Fibroblast of skin of left biceps (primary cell): ENCODE data around the gene TCEANC.
"Not testable (repeated sequence)": the region's sequence is repeated elsewhere in the genome, so short reads cannot be mapped to it uniquely, and the experiment has no call there.

Source experiments
- DNase-seq, 2 experiments: peaks; one replicate each; pipeline ENCODE4 v3.0.0-alpha.2; 2013; ENCODE audit warnings: low read depth in 2 of 2

The TCEANC gene

DNA sequence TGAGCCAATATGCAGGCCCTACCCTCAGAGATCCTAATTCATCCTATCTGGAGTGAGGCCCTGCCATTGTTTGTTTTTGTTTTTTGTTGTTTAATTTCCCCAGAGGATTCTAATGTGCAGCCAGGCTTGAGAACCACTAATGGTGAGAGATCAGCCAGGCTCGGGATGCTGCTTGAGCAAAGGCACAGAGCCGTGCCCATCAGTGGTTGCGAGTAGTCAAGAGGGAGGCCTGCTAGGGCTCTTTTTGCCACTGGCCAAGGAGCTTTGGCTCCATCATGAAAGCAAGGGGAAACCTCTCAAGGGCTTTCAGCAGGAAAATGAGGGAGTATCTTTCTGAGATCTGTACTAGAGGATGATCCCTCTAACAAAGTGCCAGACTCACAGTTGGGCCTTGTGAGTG lies 2.7 kb downstream of the TCEANC start:
- DNase-seq, result no peak

DNA sequence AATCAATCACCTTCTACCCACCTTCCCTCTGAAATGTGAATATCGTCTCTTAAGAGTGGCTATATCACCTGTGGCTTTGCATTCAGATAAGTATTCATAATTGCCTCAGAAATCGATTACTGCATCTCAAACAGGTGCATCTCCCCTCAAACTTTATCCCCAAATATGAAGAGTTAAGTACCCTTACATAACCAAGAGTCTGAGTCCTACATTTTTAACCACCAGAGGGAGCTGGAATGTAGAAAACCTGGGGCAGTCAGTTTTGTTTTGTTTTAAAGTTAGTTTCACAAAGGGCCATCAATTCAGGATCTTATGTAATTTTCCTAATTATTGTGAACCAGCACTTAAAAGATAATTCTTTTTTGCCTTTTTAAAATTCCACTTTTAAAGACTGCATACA lies 5.7 kb downstream of the TCEANC start:
- DNase-seq, result no peak

DNA sequence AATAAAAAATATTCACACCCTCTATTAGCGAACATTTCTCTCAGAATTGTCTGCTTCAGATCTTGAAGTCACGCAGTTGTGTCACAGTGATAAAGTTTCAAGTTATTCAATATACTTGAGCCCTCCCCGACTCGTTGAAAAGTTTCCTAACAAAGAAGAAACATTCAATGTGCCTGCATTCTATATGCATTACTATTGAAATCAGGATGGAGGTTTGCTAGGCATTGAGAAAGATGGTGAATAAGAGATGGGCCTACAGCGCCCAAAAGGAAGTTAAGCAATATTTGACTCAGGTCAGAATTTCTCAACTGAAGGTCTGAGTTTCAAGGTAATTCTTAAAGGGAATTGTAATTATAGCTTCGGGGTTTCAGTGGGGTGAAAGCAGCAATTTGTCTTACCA lies 6.1 kb downstream of the TCEANC start:
- DNase-seq, result no peak

DNA sequence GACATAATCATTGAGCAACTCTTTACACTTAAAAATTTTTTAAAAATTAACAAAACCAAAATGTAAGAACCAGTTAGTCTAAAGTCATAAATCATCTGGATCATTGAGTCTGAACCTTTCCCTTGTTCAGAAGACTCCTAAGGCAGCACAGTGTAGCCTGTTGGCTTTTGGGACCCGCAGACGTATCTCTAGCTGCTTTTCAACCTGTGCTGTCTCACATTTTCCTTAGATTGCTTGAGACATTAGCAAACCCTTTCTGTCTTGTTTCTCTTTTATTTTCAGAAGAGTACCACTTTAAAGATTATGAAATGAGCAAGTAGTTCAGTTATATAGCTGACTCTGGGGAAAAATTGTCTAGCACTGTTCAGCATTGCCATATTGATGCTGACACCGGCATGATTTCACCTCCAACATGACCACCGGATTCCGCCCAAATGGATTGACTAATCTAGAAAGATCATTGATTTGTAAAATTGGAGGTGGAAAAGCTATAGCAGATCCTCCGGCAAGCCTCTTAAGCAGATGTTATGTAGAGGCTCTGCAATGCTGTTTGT lies 8.9 kb downstream of the TCEANC start:
- DNase-seq, result no peak

DNA sequence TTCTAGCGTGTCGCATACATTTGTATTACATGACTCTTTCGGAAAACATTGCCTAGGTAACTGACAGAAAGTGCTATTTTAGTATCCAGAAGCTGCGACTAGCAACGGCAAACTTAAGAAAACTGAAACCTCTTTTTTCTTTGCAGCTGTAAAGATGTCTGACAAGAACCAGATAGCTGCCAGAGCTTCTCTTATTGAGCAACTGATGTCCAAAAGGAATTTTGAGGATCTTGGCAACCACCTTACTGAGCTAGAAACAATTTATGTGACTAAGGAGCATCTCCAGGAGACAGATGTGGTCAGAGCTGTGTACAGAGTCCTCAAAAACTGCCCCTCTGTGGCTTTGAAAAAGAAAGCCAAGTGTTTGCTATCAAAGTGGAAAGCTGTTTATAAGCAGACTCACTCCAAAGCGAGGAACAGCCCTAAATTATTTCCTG lies 9.4 kb downstream of the TCEANC start:
- DNase-seq, result no peak

DNA sequence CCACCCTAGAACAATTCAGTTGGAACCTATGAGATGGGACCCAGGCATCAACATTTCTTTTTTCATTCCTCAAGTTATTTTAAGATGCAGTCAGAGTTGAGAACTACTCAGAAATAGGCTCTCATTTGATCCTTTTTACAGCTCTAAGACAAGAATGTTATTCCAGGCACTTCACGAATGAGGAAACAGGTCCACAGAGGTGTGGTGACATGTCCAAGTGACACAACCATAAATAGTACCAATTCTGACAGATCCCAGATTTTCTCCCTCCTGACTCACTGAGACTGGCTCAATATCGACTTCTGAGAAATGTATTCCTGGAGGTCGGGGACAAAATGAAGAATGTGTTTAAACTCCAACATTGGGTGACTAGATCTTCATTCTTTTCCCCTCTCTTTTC lies 11.1 kb downstream of the TCEANC start:
- no peak for DNase-seq

DNA sequence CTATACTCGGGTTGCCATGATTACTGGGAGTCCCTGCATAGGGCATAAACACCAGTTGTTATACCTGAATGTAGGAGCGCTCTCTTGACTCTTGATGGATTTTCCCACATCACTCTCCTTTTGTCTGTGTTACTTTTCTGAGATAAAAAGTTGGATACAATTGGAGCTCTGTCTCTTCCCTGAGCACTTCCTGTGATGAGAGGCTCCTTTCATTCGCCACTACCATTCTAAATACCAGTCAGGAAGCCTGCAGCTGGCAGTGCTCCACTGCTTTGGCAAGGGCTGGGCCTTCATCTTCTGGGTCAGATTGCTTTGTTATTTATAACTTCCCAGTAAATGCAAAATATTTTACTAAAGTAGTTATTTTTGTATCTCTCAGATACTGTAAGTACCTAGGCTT lies 13.9 kb downstream of the TCEANC start:
- no peak for DNase-seq

DNA sequence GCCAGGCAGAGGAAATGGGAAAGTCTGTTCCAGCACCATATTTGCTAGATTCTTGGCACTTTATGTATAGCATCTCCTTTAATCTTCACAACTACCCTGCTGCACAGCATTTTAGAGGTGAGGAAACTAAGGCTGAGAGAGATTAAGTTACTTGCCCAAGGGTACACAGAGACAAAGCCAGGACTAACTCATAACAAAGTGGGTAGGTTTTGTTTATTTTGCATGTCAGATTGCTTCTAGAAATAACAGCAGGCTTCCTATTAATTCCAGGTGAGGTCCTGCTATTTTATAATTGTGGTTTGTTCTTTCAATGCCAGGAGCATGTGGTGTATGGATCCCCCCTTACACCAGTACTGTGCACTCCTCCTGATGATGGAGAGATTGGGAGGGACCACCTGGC lies 15.0 kb downstream of the TCEANC start:
- no peak for DNase-seq

DNA sequence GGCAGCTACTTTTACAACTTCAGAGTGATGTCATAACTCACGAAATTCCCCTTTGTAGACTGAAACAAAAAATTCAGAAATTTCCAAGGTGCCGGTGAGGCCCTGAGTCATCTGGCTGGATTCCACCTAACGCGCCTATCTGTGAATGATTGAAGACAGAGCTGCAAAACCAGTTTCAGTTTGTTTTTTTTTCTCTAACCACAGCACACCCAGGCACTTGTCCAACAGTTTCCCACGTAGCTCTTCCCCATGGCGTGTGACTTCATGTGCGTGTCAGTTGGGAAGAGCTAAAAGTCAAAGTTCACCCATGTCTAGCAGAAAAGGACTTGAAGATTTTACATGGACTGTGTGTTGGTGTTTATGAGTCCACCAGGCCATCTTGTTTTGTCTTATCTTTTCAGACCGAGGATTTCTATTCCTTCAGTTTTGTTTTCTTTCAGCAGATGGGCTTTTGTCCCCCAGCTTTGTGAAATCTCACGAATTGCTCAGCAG lies 16.4 kb downstream of the TCEANC start:
- peak; percentile 79 to 84 for DNase-seq

DNA sequence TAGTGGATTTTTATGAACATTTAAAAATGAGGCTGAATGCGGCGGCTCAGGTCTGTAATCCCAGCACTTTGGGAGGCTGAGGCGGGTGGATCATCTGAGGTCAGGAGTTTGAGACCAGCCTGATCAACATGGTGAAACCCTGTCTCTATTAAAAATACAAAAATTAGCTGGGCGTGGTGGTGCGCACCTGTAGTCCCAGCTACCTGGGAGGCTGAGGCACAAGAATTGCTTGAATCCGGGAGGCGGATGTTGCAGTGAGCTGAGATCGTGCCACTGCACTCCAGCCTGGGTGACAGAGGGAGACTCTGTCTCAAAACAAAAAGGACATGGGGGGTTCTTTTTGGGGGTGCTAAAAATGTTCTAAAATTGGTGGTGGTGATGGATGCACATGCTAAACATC lies 16.8 kb downstream of the TCEANC start:
- DNase-seq, result not testable (repeated sequence)

DNA sequence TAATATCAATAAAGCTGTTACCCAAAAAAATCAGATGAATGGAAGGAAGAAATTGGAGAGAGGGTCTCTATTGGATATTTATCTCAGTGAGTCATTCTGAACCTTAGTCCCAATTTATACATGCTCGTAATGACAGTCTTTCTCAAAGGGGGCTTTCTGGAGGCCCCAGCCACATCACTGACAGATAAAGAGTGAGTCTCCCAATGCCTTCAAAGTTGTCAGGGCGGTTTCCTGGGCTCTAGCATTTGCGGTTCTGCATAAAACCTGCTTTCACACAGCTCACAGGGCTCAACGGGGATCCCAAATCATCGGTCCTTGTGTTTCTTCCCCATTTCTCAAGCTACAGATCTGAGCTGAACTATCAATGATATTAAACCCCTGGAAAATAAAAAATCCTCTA lies 17.3 kb downstream of the TCEANC start:
- no peak for DNase-seq

DNA sequence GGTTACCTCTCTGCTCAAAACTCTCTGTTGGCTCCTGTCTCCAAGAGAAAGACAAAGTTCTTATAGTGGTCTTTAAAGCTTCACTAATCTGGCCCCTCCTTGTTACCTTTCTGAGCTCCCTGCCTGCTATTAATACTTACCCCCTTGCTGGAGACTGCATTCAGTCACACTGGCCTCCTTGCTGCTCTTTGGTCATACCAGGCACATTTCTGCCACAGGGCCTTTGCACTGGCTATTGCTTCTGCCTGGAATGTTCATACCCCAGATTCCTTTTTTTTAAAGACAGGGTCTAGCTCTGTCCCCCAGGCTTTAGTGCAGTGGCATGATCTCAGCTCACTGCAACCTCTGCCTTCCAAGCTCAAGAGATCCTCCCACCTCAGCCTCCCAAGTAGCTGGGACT lies 20.1 kb downstream of the TCEANC start:
- no peak for DNase-seq

DNA sequence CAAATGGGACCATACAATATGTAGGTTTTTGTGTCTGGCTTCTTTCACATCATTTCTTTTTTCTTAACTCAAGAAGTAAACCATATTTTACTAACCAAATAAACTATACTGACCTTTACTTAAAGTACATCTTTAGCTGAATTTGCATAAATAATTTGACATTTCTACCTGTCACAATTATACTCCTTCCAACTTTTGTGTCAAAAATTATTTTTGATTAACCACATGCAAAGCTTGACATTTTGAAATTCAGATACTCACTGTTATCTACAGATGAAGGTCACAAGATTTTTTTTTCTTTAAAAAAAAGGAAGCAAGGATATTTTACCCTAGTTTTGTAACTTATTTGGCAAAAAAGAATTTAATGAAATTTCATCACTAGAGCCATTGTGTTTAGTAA lies 23.9 kb downstream of the TCEANC start:
- no peak for DNase-seq

DNA sequence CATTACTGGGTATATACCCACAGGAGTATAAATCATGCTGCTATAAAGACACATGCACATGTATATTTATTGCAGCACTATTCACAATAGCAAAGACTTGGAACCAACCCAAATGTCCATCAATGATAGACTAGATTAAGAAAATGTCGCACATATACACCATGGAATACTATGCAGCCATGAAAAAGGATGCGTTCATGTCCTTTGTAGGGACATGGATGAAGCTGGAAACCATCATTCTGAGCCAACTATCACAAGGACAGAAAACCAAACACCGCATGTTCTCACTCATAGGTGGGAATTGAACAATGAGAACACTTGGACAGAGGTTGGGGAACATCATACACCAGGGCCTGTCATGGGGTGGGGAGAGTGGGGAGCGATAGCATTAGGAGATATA lies 26.8 kb downstream of the TCEANC start:
- not testable (repeated sequence) for DNase-seq

DNA sequence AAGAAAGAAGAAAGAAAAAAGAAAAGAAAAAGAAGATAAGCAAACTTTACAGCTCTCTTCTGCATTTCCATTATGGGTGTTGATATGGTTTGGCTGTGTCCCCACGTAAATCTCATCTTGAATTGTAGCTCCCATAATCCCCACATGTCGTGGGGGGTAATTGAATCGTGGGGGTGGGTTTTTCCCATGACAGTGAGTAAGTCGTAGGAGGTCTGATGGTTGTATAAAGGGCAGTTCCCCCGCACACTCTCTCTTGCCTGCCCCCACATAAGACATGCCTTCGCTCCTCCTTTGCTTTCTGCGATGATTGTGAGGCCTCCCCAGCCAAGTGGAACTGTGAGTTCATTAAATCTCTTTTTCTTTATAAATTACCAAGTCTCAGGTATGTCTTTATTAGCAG lies 28.7 kb downstream of the TCEANC start:
- no peak for DNase-seq

DNA sequence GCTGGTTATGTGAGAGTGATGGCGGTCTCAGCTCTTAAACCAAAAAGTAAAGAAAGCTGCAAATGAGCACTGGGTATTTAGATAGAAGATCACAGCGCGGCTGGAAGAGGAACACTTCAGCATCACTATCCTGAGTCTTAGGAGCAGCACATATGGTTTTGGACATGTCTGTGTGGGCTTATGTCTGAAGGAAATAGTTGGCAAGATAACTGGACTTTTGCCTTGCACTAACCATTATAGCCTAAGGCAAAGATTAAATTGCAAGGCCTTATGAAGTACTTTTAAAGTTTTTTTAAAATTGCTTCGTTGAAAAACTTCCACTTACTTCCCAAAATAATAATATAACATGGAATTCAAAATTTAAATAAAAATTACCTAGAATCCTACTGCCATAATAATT lies 31.4 kb downstream of the TCEANC start:
- DNase-seq, result no peak

DNA sequence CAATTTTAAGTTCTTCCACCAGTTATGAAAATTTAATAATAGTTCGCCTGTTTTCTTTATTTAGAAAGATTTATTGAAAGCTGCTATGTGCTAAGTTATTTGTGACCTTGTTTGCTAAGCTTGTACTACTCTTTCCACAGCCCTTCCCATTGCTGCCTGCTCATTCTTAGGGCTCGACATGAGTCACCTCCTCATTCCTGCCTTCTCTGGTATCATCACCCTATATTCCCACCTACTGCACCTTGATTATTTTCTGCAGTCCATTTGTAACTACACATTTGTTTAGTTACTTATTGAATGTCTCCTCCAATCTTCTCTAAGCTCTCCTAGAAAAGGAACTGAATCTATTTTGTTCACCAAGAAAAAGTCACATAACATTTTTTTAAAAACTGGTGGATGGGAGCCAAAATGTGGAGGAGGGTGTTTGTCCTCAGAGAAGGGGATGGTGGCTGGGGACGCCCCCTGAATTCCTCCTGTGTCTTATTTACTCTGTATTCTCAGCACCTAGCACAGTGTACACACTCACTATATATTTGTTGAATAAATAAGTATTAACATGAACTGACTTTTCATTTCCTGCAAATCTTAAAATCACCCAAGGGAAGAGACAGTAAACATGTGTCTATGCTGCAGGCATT lies 32.3 kb downstream of the TCEANC start:
- DNase-seq, result no peak

DNA sequence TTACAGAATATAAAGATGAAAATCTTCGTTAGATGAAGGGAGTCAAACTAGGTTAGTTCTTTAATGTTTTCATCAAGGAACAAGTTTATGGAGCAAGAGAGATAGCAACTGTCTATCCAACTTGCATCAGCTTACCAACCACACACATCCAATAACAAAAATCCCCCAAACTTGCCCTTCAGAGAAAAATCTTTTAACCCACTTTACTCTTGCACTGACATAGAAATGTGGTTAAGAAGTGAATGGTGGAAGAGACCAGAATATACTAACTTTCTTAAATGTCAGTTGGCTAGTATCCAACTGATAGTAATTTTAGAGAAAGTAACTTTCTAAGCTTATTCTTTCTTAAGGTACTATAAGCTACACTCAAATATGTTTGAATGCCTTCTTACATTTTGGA lies 34.3 kb downstream of the TCEANC start:
- DNase-seq, result no peak

DNA sequence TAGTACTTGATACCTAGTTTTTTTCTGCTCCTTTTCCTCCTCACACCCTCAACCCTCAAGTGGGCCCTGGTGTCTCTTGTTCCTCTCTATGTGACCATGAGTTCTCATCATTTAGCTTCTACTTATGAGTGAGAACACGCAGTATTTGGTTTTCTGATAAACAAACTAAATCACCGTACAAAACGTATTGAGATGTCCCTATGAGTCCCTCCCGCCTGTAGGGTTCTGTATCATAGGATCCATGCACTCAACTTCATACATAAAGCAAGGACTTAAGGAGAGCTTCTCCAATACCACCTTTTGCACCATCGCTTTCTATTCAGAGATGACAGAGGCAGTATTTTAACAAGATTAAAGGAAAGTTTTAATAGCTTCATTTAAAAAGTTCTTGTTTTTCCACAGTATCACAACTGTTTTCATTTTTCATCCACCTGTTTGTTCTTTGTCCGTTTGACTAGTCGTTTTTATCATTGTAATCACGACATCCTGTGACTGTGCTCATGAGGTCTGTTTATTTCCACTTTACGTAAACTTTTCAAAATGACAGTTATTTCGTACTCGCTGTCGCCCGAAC lies 35.5 kb downstream of the TCEANC start:
- no peak for DNase-seq

DNA sequence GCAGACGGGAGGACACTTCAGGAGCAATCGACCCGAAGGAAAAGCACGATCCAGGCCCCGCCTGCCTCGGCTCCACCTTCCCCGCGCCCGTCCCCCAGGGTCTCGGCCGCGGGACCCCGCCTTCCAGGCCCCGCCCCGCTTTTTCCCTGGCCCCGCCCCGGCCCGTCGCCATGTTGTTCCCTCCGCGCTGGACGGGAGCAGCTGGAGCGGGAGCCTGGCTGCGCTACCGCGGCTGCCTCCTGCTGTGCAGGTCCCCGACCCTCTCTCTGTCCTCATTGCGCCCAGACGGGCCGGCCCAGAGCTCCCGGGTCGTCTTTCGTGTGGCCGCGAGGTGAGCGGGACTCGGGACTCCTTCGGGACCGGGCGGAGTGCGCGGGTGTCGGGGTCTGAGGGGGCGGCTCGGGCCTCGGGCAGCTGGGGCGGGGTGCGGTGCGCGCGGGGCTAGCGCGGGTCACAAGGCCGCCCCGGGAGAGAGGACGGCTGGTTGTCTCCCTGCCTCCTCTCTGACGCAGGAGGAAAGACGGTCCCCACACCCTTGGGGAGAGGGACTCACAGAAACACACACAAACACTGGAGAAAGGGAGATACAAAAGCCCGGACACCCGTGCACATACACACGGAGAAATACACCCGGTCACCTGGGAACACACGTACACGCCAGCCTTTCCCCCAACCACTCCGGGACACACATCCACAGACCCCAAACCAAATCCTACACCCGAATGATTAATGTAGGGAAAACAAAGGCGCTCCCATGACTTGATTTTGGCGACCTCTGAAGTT lies 36.2 kb downstream of the TCEANC start, which contains the start of gene RAB9A:
Gene RAB9A, plus strand, starts transcription at position 171 of the 783 bp plus-strand sequence. CDS start 19,619 bp downstream, outside the sequence.
- peak in 1 of 2 experiments; percentile 21 for DNase-seq

DNA sequence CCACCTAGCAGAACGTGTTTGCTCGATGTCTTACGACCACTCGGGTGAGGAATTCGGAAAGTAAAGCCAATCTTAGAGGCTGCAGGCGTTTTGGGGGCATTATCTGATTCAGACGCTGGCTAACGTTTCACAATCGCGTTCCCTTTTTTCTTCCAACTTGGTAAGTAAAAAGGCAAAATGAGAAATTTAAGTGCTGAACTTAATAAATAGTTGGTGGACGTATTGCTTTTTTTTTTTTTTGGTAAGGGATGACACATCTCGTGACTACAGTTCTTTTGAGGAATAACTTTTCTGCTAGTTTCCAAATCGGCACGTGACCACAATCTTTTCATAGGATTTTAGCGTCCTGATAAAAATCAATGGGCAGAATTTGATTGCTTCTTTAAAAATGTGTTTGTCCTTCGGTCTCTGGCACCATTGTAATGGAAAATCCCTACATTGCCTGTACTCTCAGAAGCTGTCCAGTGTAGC lies 36.8 kb downstream of the TCEANC start:
- no peak for DNase-seq

DNA sequence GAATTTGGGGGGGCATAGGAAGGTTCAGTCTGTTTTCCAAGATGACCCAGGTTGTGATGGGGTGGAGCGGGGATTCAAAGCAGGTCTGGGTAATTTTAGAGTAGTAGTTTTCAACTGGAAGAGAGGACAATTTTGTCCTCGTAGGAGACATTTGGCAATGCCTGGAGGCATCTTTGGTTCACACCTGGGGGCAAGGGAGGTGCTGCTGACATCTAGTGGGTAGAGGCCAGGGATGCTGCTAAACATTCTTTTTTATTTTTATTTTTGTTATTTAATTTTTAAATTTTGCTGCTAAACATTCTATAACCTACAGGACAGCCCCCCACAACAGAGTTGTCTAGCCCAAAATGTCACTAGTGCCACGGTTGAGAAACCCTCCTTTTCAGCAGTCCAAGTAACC lies 37.9 kb downstream of the TCEANC start:
- DNase-seq, result no peak
